Keratinocyte (primary cell): Measurements from ENCODE around the gene GAREM1. TPM values are rescaled to one million over a fixed set of nuclear protein-coding genes. Genes with fewer than 3 reads are reported as not detected.

ENCODE experiments used
- DNase-seq: peaks from one replicate; pipeline ENCODE4 v3.0.0-alpha.2; 2011; ENCODE audit warnings: low read depth, missing footprints, low spot score
- FAIRE-seq: peaks from 2 replicates; lab custom pipeline; 2011; peaks lifted over from hg19 to GRCh38; lab: Jason Lieb, UNC
- H2AFZ ChIP-seq: 2 replicates; pipeline ENCODE4 v1.6.0; 2012; ENCODE audit warnings: low read length, control low read depth, inconsistent platforms; ENCODE audit not compliant: control insufficient read depth
- H3K27ac ChIP-seq: 2 replicates; pipeline ENCODE4 v1.5.1; 2011; ENCODE audit warnings: low read length; ENCODE audit not compliant: control insufficient read depth, insufficient read depth
- H3K27me3 ChIP-seq: 3 replicates; pipeline ENCODE4 v1.6.0; 2011; ENCODE audit warnings: low read length; ENCODE audit not compliant: control insufficient read depth, insufficient read depth; ENCODE audit errors: extremely low read depth
- H3K36me3 ChIP-seq, 2 experiments: 2 replicates in 1 of 2; 3 replicates in 1 of 2; pipeline ENCODE4 v1.5.1; 2011; ENCODE audit warnings: low read length in 2 of 2, mild to moderate bottlenecking in 1 of 2; ENCODE audit not compliant: control insufficient read depth in 2 of 2, insufficient read depth in 2 of 2; ENCODE audit errors: extremely low read depth in 1 of 2
- H3K4me1 ChIP-seq: 3 replicates; pipeline ENCODE4 v1.5.1; 2011; ENCODE audit warnings: low read length; ENCODE audit not compliant: control insufficient read depth, insufficient read depth; ENCODE audit errors: extremely low read depth
- H3K4me2 ChIP-seq: 3 replicates; pipeline ENCODE4 v1.6.0; 2011; ENCODE audit warnings: low read depth, low read length; ENCODE audit not compliant: control insufficient read depth, insufficient read depth; ENCODE audit errors: extremely low read depth
- H3K4me3 ChIP-seq, 3 experiments: fragments of 200-600 bp in 1 of 3; sonication (generic) in 1 of 3; 2 replicates in 2 of 3; 3 replicates in 1 of 3; pipeline ENCODE4 v1.5.1; 2011 to 2016; ENCODE audit warnings: low read length in 3 of 3, mild to moderate bottlenecking in 3 of 3, control low read depth in 2 of 3, inconsistent platforms in 1 of 3, low read depth in 1 of 3, mixed read lengths in 1 of 3, mixed run types in 1 of 3, moderate library complexity in 1 of 3; ENCODE audit not compliant: control insufficient read depth in 2 of 3, insufficient read depth in 2 of 3; ENCODE audit errors: extremely low read depth in 1 of 3
- H3K79me2 ChIP-seq: 2 replicates; pipeline ENCODE4 v1.6.0; 2012; ENCODE audit warnings: low read length; ENCODE audit not compliant: control insufficient read depth, insufficient read depth
- H3K9ac ChIP-seq: 3 replicates; pipeline ENCODE4 v1.6.0; 2011; ENCODE audit warnings: low read length; ENCODE audit not compliant: control insufficient read depth, insufficient read depth; ENCODE audit errors: extremely low read depth
- H3K9me1 ChIP-seq: 3 replicates; pipeline ENCODE4 v1.6.0; 2011; ENCODE audit warnings: low read length; ENCODE audit not compliant: control insufficient read depth, insufficient read depth; ENCODE audit errors: extremely low read depth
- H3K9me3 ChIP-seq: 2 replicates; pipeline ENCODE4 v1.5.1; 2012; ENCODE audit warnings: low read depth, low read length; ENCODE audit not compliant: control insufficient read depth
- H4K20me1 ChIP-seq: 3 replicates; pipeline ENCODE4 v1.6.0; 2011; ENCODE audit warnings: low read length; ENCODE audit not compliant: control insufficient read depth, insufficient read depth; ENCODE audit errors: extremely low read depth
- CTCF ChIP-seq, 3 experiments: IDR thresholded peaks in 1 of 3; conservative IDR thresholded peaks in 1 of 3; optimal IDR thresholded peaks in 1 of 3; 2 replicates in 2 of 3; 3 replicates in 1 of 3; pipeline versions ENCODE3 to v1.5.1; 2011; ENCODE audit warnings: low read length in 3 of 3, mild to moderate bottlenecking in 3 of 3, moderate library complexity in 2 of 3, control low read depth in 1 of 3, inconsistent platforms in 1 of 3; ENCODE audit not compliant: insufficient read depth in 2 of 3; ENCODE audit errors: extremely low read depth in 1 of 3
- EZH2 ChIP-seq: IDR thresholded peaks from one replicate; pipeline ENCODE4 v1.6.1; 2012; ENCODE audit warnings: inconsistent platforms, mild to moderate bottlenecking, low read length, moderate library complexity
- dilution Hi-C: fragments of 300-500 bp; cut with MboI; formaldehyde crosslinking; loops from one replicate; pipeline ENCODE4 v1.7.0; 2020; ENCODE audit warnings: low sequenced_read_pairs; ENCODE audit not compliant: extremely low pct_ligation_motif_present
- polyA plus RNA-seq, 5 experiments: library from polyadenylated mRNA; depleted of rRNA in 3 of 5; stranded (reverse) in 3 of 5; stranded (forward) in 1 of 5; unstranded in 1 of 5; fragments of >200 nt; gene quantifications; 1 replicate in 1 of 5; 2 replicates in 3 of 5; 3 replicates in 1 of 5; pipeline versions ENCODE4 v1.2.1 to v1.2.3, GENCODE V29; 2011 to 2012; ENCODE audit warnings: missing spikeins in 2 of 5, low read depth in 1 of 5, low replicate concordance in 1 of 5

The GAREM1 gene
- polyA plus RNA-seq, 1 donor (not counting 4 experiments of a cell fraction or from before 2014, with no cell fraction given), result 3.8 TPM

- H3K4me3 ChIP-seq, result no peak overlapping the region
- no peak overlapping the region for H2AFZ ChIP-seq
- dilution Hi-C loops, result no loop called here
- DNase-seq, result no peak
- H3K9me1 ChIP-seq, result no peaks in the 10 kb centered on the region
- H3K9me3 ChIP-seq, result no peaks in the 10 kb centered on the region
- H3K4me1 ChIP-seq, result no peaks in the 10 kb centered on the region
- H3K36me3 ChIP-seq, result no peaks in the 10 kb centered on the region
- no peak for FAIRE-seq
- no peak overlapping the region for H3K4me2 ChIP-seq
- no peak overlapping the region for H3K27ac ChIP-seq
- H3K79me2 ChIP-seq, result no peaks in the 10 kb centered on the region
- no peaks in the 10 kb centered on the region for H3K27me3 ChIP-seq
- TF ChIP-seq CTCF (optimal IDR thresholded peaks at IDR 0.05 in 1 of 3, IDR thresholded peaks at IDR 0.05 in 1 of 3, conservative IDR thresholded peaks at IDR 0.05 in 1 of 3; ENCODE audit: extremely low read depth in 1 of 3, insufficient read depth in 2 of 3, low read length in 3 of 3) (no peak), EZH2 (no peak)
- H3K9ac ChIP-seq, result no peak overlapping the region
- H4K20me1 ChIP-seq, result no peaks in the 10 kb centered on the region
Observed at GRCh38 chr18:32427084-32427900, 43.4 kb downstream of the GAREM1 start.

GRCh38 chr18:32425466-32425865, 45.2 kb downstream of the GAREM1 start:
- Histone ChIP-seq H3K9me3 (no peaks in the 10 kb centered on the region), H3K9ac (no peak overlapping the region), H4K20me1 (no peaks in the 10 kb centered on the region), H3K27ac (no peak overlapping the region), H3K4me2 (no peak overlapping the region), H3K4me3 (no peak overlapping the region), H3K79me2 (no peaks in the 10 kb centered on the region), H3K27me3 (no peaks in the 10 kb centered on the region), H2AFZ (no peak overlapping the region), H3K9me1 (no peaks in the 10 kb centered on the region), H3K36me3 (no peaks in the 10 kb centered on the region), H3K4me1 (no peaks in the 10 kb centered on the region)
- TF ChIP-seq EZH2, result no peak
- TF ChIP-seq CTCF (optimal IDR thresholded peaks at IDR 0.05 in 1 of 3, IDR thresholded peaks at IDR 0.05 in 1 of 3, conservative IDR thresholded peaks at IDR 0.05 in 1 of 3; ENCODE audit: extremely low read depth in 1 of 3, insufficient read depth in 2 of 3, low read length in 3 of 3), result no peak
- FAIRE-seq (no peak), DNase-seq (no peak)
- dilution Hi-C loops, result no loop called here
